Body of pancreas (tissue), 4 donors: ENCODE measurements around the gene OLFM3.

Source experiments
- POLR2A ChIP-seq, 3 donors: fragments of 450-650 bp; IDR thresholded peaks; one replicate each; pipeline ENCODE4 v1.6.1; 2016; ENCODE audit warnings: antibody characterized with exemption in 3 of 3, mild to moderate bottlenecking in 2 of 3
- TF ChIP-seq, protein P1 (sequence below), 7 experiments: fragments of 450-650 bp in 4 of 7; fragments of 200-600 bp in 3 of 7; sonication (generic) in 3 of 7; IDR thresholded peaks; one replicate each; pipeline ENCODE4 v1.5.1; 2016 to 2019; ENCODE audit warnings: antibody characterized with exemption in 7 of 7

- TF ChIP-seq, protein P1, sequence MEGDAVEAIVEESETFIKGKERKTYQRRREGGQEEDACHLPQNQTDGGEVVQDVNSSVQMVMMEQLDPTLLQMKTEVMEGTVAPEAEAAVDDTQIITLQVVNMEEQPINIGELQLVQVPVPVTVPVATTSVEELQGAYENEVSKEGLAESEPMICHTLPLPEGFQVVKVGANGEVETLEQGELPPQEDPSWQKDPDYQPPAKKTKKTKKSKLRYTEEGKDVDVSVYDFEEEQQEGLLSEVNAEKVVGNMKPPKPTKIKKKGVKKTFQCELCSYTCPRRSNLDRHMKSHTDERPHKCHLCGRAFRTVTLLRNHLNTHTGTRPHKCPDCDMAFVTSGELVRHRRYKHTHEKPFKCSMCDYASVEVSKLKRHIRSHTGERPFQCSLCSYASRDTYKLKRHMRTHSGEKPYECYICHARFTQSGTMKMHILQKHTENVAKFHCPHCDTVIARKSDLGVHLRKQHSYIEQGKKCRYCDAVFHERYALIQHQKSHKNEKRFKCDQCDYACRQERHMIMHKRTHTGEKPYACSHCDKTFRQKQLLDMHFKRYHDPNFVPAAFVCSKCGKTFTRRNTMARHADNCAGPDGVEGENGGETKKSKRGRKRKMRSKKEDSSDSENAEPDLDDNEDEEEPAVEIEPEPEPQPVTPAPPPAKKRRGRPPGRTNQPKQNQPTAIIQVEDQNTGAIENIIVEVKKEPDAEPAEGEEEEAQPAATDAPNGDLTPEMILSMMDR (IDR thresholded peaks at IDR 0.05), result no peak
- no peak for TF ChIP-seq POLR2A (IDR thresholded peaks at IDR 0.05)
Observed at GRCh38 chr1:102045752-102046151, 49.0 kb upstream of the OLFM3 start.
